H1 (cell line): ENCODE measurements around the gene KSR2. TPM values are rescaled to one million over a fixed set of nuclear protein-coding genes. Genes with fewer than 3 reads are reported as not detected.

ENCODE experiments used
- CEBPB ChIP-seq: IDR thresholded peaks from 2 replicates; pipeline ENCODE4 v1.6.1; 2012; ENCODE audit warnings: low read depth, low read length
- RAD21 ChIP-seq, 2 experiments: IDR thresholded peaks in 1 of 2; conservative IDR thresholded peaks in 1 of 2; 2 replicates each; pipeline ENCODE4 v1.6.1; 2011; ENCODE audit warnings: low read depth in 2 of 2, low read length in 2 of 2, improper control_type of control experiment in 1 of 2, inconsistent platforms in 1 of 2, mild to moderate bottlenecking in 1 of 2, moderate library complexity in 1 of 2
- SIX5 ChIP-seq: IDR thresholded peaks from 2 replicates; pipeline ENCODE4 v1.6.1; 2011; ENCODE audit warnings: mild to moderate bottlenecking, low read depth, low read length
- TBP ChIP-seq: IDR thresholded peaks from 2 replicates; pipeline ENCODE4 v1.6.1; 2011; ENCODE audit warnings: low read depth, low read length, improper control_type of control experiment
- polyA plus RNA-seq, 7 experiments: library from polyadenylated mRNA; depleted of rRNA in 3 of 7; stranded (reverse) in 5 of 7; unstranded in 2 of 7; fragments of >200 nt in 5 of 7; fragments of 200-250 nt in 2 of 7; gene quantifications; 1 replicate in 5 of 7; 2 replicates in 1 of 7; 4 replicates in 1 of 7; pipeline versions ENCODE4 v1.2.1 to v1.2.3, GENCODE V29; 2011 to 2013; ENCODE audit warnings: missing spikeins in 2 of 7, mixed read lengths in 2 of 7
- total RNA-seq: library from RNA; stranded (reverse); fragmentation: NEBNext Ultra II Directional; extraction: Animal tissue kit (Norgen Biotek cat#: 25700); gene quantifications from 2 replicates; pipeline ENCODE4 v1.2.1, GENCODE V29; 2021
- TF ChIP-seq, protein P1 (sequence below): IDR thresholded peaks from 2 replicates; pipeline ENCODE4 v1.6.1; 2012; ENCODE audit warnings: inconsistent platforms

Gene KSR2
- total and polyA plus RNA-seq, 2 of the 8 experiments (the other 6 are each of a cell fraction or from before 2014, with no cell fraction given) = 0.74 to 2.2 TPM

DNA sequence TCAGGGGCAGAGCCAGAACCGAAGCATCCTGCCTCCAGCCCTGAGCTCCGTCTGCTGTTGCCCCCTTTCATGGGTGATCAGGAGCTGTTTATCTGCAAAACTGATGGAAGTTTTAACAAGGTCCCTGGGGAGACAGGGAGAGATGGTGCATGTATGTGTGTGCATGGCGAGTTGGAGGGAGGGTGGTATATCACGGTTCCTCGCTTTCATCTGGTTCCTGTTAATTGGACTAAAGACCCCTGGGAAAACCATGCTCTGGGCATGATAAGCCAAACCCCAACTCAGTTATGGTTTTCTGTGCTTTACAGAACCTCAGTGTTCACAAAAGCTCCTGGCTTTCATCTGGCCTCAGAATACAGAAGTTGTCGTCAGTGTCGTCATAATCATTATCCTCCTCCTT is 133.6 kb downstream of the KSR2 start (continued):
- TF ChIP-seq RAD21 (IDR thresholded peaks at IDR 0.05 in 1 of 2, conservative IDR thresholded peaks at IDR 0.05 in 1 of 2; ENCODE audit: low read depth in 2 of 2, low read length in 2 of 2) = no peak
- TF ChIP-seq TBP = no peak
- TF ChIP-seq, protein P1, sequence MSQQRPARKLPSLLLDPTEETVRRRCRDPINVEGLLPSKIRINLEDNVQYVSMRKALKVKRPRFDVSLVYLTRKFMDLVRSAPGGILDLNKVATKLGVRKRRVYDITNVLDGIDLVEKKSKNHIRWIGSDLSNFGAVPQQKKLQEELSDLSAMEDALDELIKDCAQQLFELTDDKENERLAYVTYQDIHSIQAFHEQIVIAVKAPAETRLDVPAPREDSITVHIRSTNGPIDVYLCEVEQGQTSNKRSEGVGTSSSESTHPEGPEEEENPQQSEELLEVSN = no peak
- TF ChIP-seq CEBPB = no peak
- TF ChIP-seq SIX5 = no peak
- TF ChIP-seq, all 59 proteins: peak for 0
